Measurements from ENCODE around the gene GSE1.

- TF ChIP-seq CTCF (IDR thresholded peaks at IDR 0.05) (no peak), EP300 (IDR thresholded peaks at IDR 0.05) (no peak), POLR2A (IDR thresholded peaks at IDR 0.05) (no peak), POLR2AphosphoS5 (IDR thresholded peaks at IDR 0.05) (no peak)
Measured at GRCh38 chr16:85619101-85619891, 6.2 kb downstream of the GSE1 start.
